Fibroblast of peridontal ligament (primary cell): ENCODE data around the gene DCLK1.
"Not testable (repeated sequence)": the region's sequence is repeated elsewhere in the genome, so short reads cannot be mapped to it uniquely, and the experiment has no call there.

Source experiments
- DNase-seq: peaks from one replicate; pipeline ENCODE4 v3.0.0-alpha.2; 2010; ENCODE audit errors: extremely low read depth

DCLK1 gene

DNA sequence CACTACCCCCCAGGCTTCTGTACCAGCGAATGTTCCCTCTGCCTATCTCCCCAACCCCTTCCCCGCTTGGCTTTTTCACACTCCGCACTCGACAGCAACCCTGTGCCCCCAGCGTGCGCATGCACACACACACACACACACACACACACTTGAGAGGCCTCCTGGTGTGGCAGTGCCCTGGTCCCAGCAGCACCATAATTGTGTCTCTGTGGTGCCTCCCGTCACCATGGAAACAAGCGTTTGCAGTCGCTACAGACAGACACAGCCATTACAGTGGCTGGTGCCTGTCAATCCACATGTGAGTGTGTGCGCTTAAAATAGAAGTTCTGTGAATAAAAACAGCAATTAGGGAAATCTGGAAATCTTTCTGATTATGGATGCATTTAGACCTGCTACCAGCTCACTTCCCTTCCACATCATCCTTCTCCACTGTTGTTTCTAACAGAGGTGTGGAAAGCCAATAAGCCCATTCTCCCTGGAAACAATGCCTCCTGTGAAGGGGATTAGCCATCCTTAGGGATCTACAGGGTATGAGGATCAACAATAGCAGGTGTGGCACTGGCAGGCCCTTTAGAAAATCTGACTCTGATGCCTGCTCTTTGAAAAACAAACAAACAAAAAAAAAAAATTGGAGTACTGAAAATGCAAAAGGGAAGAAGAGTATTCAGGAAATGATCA lies 146.3 kb downstream of the DCLK1 start:
- no peak for DNase-seq

DNA sequence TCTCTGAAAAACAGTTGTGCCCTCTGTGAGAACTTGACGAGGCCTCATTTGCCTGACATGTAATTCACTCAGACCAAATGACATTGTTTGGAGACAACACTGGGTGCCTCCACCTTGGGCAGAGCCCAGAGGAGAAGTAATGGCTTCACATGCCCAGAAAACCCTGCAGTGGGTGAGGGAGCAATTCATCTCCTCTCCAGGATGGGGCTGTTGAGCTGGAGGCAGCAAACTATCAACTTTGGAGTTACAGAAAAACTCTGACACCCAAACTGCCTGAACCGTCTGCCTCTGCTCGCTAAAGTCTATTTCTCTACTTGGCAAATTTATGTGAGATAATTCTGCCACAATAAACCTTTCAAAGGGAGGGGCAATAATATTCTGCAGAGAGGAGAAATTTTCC lies 146.9 kb downstream of the DCLK1 start:
- DNase-seq: no peak

DNA sequence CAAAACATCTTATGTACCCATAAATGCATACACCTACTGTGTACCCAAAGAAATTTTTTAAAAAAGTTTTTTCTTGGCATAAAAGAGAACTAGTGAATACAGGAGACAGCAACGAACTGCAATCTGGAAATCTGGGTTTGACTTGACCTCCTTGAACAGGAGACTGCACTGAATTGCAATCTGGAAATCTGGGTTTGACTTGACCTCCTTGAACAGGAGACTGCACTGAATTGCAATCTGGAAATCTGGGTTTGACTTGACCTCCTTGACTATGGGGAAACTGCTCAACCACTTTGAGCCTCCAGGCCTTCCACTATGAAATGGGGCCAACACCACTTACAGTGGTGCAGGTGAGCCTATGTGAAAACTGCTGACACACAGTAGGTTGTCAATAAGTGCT lies 147.5 kb downstream of the DCLK1 start:
- DNase-seq: not testable (repeated sequence)

DNA sequence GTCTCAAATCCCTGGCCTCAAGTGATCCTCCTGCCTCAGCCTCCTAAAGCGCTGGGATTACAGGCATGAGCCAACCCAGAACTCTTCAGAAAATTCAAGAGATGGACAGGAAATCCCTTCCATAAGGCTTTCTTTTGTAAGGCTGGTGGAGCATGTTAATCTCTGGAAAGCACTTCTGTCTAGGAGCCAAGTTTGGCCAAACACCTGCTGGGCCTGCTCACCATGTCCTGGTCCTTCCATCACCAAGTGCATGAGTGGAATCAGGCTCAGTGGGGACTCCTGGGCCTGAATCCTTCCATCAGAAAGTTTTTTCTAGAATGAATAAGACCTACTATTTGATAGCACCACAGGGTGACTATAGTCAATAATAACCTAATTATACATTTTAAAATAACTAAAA lies 148.0 kb downstream of the DCLK1 start:
- no peak for DNase-seq

DNA sequence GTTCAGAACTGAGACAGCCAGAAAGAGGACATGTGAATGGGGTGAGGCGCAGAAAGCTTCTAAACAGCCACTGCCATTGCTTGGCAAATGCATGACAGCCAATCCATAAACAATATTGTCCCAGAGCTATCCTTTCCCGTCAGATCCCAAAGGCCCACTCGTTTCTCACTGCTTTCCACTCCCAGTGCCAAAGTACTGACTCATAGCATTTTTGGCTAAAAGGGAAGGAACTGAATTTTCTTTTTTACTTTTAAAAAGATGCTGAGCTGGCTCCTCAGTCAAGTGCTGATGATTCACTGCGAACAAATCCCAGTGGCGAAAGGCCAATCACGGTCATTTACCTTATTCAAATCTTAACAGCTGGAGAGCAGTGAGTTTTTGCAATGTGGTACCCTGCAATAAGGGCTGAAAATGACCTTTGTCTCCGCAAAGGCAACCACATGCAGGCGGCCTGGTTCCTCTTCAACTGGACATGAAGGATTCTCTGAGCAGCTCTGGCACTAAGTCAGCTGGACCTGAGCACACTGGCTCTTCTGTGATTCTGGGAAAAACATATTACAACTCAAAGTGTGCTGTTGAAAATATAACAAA lies 151.7 kb downstream of the DCLK1 start:
- peak; percentile 98 for DNase-seq

DNA sequence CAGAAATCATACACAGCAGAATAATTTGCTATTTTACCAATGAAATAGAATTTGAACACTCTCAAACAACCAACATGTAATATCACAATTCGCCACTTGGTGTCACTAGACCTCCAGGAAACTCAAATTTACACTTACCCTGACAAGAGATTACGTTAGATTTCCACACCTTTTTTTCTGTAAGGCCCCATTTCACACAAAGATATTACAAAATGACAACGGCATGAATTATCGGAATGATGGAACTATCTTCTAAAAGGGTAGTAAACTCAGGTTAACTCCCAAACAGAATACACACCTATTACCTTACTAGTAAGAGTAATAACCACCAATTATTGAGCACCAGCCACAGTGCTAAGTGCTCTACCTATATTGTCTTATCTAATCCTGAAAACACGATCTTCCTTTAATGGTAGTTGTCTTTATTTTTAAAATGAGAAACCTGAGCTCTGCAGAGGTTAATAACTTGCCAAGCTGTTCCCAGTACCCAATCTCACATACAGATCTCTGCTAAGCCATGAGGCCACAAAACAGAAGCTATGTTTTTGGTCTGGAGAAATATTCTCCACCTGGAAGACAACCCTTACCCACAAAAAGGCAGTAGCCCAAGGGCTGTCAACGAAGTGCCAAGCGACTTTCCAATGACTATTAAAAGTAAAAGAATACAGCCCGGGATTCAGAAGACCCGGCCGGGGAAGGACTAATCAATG lies 152.4 kb downstream of the DCLK1 start:
- peak; percentile 92 for DNase-seq

DNA sequence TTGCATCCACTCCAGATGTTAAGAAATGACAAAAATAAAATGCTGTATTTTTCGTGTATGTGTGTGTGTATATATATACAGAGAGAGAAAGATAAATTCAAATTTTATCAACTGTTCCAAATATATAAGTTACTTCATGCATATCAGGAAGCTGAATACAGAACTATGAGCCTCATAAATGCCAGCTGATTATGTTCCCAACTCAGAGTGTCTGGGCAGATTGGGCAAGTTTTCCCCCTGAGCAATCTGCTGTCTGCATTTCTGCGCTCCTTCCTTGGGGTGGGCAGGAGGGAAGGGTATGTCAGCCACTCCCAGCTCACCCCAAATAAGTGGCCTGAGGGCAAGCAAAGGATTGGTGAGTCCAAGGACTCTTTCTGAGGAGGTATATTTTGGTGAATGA lies 154.1 kb downstream of the DCLK1 start:
- DNase-seq: no peak

DNA sequence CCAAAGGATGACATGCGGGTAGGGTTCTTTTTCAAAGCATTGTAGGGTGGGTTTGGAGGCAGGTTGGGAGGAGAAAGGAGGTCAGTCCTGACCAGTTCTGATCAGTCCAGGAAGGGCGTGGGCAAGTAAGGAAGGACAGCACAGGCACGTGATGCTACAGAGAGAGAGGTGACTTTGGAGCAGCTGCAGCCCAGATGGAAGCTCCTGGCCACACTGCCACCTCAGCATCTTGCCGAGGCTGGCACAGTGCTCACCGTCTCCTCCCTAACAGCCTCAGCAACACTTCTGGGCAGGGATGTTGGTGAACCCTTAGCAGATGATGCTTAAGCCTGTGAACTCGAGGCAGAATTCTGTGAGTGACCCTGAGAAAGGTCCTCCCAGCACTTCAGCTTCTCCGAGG lies 155.1 kb downstream of the DCLK1 start:
- no peak for DNase-seq

DNA sequence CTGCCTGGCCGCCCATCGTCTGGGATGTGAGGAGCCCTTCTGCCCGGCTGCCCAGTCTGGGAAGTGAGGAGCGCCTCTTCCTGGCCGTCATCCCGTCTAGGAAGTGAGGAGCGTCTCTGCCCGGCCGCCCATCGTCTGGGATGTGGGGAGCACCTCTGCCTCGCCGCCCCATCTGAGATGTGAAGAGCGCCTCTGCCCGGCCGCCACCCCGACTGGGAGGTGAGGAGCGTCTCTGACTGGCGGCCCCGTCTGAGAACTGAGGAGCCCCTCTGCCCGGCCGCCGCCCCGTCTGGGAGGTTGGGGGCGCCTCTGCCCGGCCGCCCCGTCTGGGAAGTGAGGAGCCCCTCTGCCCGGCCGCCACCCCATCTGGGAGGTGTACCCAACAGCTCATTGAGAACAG lies 164.2 kb downstream of the DCLK1 start:
- DNase-seq: not testable (repeated sequence)

DNA sequence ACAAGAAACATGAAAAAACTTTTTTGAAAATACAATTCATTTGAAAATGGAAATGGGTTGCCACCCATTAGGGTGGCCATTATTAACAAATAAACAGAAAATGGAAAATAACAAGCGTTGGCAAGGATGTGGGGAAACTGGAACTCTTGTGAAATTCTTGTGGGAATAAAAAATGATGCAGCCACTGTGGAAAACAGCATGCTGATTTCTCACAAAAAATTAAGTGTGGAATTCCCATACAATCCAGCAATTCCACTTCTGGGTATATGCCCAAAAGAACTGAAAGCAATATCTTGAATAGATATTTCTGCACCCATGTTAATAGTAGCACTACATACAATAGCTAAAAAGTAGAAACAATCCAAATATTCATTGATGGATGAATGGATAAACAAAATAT lies 165.2 kb downstream of the DCLK1 start:
- peak; percentile 36 for DNase-seq

DNA sequence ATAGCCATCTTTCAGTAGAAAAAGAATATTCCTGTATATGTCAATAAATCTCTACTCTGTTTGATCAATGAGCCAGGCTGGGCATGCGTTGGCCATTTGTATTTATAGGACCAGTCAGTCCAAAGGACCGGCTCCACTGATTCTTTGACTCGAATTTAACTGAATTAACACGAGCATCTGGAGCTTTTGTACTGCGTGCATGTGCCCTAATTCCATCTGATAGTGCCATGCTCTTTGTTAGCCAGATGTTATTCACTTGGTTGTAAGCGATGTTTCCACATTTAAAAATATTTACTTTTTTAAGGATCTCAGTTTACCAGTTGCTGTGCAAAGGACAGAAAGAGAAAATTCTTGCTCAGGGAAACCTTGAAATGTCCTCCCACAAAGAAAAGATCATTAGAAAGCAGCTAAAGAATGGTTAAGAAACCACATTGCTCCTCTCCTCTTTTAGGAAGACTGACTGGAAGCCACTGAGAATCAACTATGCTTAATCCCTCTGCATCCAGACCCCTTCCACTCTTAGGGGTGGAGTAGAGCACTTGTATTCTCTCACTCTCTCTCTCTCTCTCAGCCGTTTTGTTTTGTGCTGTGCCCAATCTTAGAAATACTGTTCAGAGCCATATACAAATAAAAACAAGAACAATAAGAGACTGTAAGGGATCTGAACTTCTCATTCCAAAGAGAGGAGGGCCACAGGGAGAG lies 165.8 kb downstream of the DCLK1 start:
- DNase-seq: no peak

DNA sequence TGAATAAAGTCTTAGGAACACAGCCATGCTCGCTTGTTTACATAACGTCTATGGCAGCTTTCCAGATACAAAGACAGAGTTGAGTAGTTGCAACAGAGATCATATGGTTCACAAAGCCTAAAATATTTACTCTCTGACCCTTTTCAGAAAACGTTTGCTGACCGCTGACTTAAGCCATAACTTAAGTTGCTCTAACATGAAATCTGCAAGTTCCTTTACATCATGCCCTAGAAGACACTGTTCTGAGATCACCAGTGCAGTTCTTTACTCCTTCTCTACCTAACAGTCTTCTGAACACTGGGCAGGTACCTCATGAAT lies 166.4 kb downstream of the DCLK1 start:
- DNase-seq: peak; percentile 91

DNA sequence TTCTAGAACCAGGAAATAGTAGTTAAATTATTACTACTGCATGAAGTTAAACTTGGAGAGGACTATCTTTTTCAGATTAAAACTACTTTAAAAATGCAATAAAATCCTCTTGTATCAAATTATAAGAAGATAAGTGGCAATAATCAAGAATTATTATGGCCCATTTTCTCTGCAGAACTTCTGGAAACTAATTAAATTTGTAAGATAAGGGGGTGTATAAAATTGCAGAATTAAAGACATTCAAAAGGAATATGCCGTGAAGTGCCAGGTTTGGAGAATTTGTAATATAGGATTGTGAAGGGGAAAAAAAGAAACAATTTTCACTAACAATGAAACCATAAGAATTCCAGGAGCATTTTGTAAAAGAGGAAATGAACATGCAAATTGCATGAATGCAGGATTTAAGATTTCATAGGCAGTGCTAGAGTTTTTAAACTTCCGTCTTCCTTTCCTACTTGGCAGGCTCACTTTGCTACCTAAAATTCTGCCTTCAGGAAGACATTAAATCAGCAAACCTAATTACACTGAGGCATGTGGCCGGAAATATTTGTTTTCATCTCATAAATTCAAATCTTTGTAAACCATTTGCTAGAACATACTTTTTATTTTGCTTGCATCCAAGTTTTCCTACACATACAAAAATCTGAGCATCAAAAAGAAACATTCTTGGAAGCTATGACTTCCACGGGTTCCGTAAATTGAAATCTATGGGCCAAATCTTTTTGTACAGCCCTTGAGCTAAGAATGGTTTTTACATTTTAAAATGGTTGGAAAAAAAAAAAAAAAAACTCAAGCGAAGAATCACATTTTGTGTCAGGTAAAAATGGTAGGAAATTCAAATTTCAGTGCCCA lies 166.9 kb downstream of the DCLK1 start:
- DNase-seq: no peak

DNA sequence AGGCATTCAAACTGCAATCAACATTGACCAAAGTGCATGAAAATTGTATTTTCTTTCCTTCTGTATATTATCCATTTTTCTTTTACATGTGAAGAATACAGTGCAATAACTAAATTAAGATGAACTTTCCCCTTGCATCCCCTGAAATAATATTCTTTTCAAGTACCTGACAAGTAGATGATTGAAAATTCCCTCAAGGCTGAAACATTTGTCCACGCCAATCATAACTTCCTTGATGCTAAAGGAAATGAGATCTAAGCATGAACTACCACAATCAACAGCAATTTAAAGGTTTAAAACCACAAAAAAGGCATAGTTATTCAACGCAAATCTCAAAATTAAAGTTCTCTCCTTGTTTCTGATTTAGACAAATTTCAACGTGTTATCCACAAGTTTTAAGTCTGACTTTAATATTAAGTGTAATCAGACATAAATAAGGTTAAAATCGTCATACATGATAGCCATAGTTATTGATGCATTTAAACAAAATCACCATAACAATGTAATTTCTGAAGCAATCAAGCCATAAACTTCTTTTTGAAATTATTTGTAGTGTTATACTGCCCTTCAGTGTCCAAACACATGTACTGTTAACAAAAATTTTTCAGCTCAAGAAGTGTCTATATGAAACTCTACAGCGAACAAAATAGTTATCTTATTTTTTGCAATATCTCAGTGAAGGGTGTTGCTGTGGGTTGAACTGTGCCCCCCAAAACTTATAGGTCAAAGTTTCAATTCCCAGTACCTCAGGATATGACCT lies 169.5 kb downstream of the DCLK1 start:
- DNase-seq: peak; percentile 62

DNA sequence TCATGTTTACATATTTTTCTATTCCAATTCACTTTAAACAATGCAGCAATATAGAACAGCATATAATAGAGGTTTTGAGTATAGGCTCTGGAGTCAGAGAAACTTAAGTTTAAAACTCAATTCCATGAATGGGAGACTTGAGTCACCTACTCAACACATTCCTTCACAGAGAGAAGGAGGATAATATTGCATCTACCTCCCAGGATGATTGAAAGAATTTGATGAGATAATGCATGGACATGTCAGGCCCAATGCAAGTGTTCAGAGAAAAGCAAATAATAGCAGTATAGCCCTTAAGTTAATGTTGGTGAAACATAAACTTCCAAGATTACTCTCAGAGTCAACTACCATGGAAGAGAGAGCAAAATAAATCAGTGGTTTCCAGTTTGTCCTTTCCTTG lies 170.2 kb downstream of the DCLK1 start:
- DNase-seq: peak; percentile 25

DNA sequence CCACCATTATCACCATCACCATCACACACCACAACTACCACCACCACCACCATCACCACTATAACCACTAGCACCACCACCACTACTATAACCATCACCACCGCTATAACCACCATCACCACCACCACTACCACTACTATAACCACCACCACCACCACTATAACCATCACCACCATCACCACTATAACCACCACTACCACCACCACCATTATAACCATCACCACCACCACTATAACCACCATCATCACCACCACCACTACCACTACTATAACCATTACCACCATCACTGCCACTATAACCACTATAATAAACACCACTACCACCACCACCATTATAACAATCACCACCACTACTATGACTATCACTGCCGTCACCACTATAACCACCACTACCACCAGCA lies 173.2 kb downstream of the DCLK1 start:
- no peak for DNase-seq

DNA sequence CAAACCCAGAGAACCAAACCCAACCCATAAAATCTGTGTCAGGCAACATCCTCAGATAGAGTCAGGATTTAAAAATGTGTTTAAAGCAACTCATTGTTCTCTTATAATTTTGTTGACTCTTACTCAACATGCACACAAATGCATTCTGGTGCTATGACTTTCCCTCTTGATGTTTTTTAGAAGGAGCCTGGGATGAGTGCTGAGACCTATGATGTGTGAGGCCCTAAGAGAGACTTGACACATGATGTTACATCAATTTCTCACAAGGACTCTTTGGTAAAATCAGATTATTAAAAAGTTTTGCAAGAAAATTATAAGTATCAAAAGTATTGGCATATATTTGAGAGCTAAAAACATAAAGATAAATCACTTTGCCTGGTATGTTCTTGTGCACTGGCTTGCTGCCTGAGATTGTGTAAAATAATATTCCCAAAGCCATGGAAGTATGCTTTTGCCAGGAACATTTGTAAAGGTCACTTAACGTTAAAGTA lies 173.9 kb downstream of the DCLK1 start:
- peak; percentile 46 for DNase-seq

DNA sequence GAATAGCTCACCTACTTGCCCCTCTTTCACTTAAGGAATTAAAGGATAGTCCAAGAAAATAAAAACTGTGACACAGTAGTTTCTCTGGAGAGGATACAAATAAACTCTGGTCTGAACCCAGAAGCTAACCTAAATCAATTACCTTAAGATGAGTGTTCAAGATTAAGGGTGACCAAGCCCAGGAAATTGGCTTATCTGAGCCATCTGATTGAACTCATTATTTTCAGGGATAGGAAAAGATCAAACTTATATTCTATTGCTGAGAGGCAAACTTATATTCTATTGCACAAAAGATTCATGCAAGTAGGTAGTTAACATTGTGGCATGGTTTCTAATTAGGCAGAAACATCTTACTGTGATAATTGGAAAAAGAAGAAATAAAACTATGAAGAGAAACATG lies 175.1 kb downstream of the DCLK1 start:
- DNase-seq: no peak

DNA sequence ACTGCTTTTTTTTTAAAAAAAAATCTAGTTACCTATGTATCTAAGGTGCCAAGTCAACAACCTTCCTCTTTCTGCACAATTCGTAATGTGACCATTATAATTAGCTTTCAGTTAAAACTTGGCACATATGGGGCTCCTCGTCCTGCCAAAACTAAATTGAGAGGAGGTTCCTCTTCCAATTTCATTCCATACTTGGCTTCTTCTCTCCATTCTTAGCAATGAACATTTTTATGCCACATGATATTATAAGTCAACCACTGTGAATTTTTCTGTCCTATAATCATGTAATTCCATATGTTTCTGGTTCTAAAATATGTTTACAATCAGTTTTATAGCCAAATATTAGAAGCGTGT lies 177.0 kb downstream of the DCLK1 start:
- peak; percentile 57 for DNase-seq

DNA sequence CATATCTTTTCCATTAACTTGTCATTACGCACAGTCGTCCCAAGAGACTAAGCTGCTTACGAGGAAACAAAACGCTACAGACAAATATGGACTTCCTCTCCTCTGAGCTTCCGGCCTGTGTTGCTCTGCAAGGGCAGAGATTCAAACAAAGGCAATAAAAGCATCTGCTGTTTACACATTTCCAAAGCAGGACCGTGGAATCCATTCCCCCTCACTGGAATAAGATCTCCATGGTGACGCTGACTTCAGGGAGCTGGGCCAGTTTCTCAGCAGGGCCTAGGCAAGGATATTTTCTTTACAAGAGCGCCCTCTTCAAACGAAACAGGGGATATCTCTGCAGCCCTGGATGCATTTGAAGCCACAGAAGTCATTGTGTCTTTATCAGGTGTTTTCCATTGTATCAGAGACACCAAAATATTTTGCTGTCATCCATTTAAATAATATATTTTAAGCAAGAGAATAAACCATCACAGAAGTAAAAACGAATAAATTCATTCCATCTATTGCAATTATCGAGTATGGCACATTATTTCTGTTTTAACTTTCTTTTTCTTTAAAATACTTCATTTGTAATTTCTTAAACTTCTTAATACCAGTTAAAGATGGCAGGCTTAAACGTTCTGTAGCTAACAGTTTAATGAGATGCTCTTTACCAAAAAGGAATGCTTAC lies 177.5 kb downstream of the DCLK1 start:
- DNase-seq: peak; percentile 98
